HFFc6 (cell line): ENCODE data around the gene KPNB1. TPM values are rescaled to one million over a fixed set of nuclear protein-coding genes. Genes with fewer than 3 reads are reported as not detected.

Experiments used
- DNase-seq: peaks from one replicate; pipeline ENCODE4 v3.0.0-alpha.2; 2018
- H3K27ac Mint-ChIP-seq: 2 replicates; pipeline ENCODE4 v1.8.0; 2020; ENCODE audit warnings: mild to moderate bottlenecking, mixed read lengths
- H3K27me3 Mint-ChIP-seq: 2 replicates; pipeline ENCODE4 v1.8.0; 2021; ENCODE audit warnings: mild to moderate bottlenecking, moderate library complexity, mixed read lengths; ENCODE audit not compliant: insufficient read depth
- H3K36me3 Mint-ChIP-seq: 2 replicates; pipeline ENCODE4 v1.8.0; 2021; ENCODE audit warnings: low read depth, mixed read lengths
- H3K4me1 Mint-ChIP-seq: 2 replicates; pipeline ENCODE4 v1.8.0; 2020; ENCODE audit warnings: low read depth, mixed read lengths
- H3K4me3 Mint-ChIP-seq: 2 replicates; pipeline ENCODE4 v1.8.0; 2020; ENCODE audit warnings: mild to moderate bottlenecking, moderate library complexity, mixed read lengths
- H3K9me3 Mint-ChIP-seq: 2 replicates; pipeline ENCODE4 v1.8.0; 2020; ENCODE audit warnings: mild to moderate bottlenecking, mixed read lengths
- total RNA-seq, 6 experiments: library from RNA; stranded (reverse); fragmentation: NEBNext Ultra II Directional; extraction: Animal tissue kit (Norgen Biotek cat#: 25700); gene quantifications; 2 replicates in 1 of 6; 3 replicates in 5 of 6; pipeline ENCODE4 v1.2.3, GENCODE V29; 2021
- TF ChIP-seq, protein P1 (sequence below): fragments of 200-600 bp; sonication (generic); IDR thresholded peaks from 2 replicates; pipeline ENCODE4 v1.5.0; 2021; ENCODE audit warnings: antibody characterized with exemption, mild to moderate bottlenecking

KPNB1 gene
- total RNA-seq, 6 experiments from 2014 or later, result 439 to 580 (median 549) TPM

DNA sequence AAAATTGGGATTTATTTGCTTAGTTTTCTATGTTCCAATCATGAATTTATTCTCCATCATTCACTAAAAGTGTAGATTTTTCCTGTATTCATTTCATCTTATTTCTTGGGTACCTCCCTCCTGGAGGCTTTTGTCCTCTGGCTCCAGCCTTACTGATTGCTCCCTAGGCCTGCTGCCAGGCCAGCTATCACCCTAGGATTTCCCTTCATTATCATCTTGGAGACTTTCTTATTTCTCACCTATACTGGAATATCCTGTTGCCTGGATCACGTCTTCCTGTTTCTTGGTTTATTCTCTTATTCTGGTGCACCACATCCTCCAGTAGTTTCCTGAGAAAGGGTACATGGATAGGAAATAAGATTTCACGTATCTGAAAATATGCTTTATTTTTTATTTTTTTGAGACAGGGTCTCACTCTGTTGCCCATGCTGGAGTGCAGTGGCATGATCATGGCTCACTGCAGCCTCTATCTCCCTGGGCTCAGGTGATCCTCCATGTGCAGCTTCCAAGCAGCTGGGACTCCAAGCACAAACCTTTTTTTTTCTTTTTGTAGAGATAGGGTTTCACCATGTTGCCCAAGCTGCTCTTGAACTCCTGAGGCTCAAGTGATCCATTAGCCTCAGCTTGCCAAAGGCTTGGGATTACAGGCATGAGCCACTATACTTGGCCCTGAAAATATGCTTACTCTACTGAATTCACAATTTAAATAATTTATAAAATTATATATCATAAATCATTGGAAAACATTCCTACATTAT, 13.3 kb upstream of the KPNB1 start:
- no peak for DNase-seq
- Mint-ChIP-seq H3K27me3 (peaks cover 2% of the 10 kb centered on the region), H3K27ac (no peak overlapping the region), H3K9me3 (no peaks in the 10 kb centered on the region), H3K4me1 (no peaks in the 10 kb centered on the region; the same call in 1 of the 2 replicates), H3K4me3 (no peak overlapping the region), H3K36me3 (0 out of 2 replicates have a peak, but pooled peaks cover 4% of the 10 kb centered on the region)
- TF ChIP-seq, protein P1, sequence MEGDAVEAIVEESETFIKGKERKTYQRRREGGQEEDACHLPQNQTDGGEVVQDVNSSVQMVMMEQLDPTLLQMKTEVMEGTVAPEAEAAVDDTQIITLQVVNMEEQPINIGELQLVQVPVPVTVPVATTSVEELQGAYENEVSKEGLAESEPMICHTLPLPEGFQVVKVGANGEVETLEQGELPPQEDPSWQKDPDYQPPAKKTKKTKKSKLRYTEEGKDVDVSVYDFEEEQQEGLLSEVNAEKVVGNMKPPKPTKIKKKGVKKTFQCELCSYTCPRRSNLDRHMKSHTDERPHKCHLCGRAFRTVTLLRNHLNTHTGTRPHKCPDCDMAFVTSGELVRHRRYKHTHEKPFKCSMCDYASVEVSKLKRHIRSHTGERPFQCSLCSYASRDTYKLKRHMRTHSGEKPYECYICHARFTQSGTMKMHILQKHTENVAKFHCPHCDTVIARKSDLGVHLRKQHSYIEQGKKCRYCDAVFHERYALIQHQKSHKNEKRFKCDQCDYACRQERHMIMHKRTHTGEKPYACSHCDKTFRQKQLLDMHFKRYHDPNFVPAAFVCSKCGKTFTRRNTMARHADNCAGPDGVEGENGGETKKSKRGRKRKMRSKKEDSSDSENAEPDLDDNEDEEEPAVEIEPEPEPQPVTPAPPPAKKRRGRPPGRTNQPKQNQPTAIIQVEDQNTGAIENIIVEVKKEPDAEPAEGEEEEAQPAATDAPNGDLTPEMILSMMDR, result no peak

DNA sequence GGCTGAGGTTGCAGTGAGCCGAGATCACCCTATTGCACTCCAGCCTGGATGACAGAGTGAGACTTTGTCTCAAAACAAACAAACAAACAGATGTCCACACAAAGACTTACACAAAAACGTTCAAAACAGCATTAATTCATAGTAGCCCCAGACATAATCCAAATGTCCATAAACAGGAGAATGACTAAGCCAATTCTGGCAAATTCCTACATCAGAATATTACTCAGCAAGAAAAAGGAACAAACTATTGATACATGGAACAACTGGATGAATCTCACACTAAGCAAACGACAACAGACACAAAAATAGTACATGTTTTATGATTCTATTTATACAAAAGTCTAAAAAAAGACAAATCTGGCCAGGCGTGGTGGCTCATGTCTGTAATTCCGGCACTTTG, 10.8 kb upstream of the KPNB1 start:
- Mint-ChIP-seq H3K27ac (no peak overlapping the region), H3K4me1 (peaks cover 11% of the 10 kb centered on the region), H3K9me3 (no peaks in the 10 kb centered on the region), H3K27me3 (peaks cover 2% of the 10 kb centered on the region), H3K4me3 (no peak overlapping the region), H3K36me3 (0 out of 2 replicates have a peak, but pooled peaks cover 4% of the 10 kb centered on the region)
- TF ChIP-seq, protein P1, result no peak
- DNase-seq, result no peak

DNA sequence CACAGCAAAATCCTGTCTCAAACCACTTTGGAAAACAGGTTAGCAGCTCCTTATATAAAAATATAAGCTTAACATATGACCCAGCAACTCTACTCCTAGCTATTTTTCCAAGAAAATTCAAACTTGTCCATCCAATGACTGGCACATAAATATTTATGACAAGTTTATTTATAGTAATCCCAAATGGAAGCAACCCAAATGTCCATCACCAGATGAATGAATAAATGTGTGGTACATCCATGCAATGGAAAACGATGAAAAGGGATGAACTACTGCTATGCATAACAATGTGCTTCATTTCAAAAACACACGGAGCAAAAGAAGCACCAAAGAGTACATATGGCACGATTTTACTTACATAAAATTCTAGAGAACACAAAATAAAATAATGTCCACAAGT, 9.6 kb upstream of the KPNB1 start:
- TF ChIP-seq, protein P1, result no peak
- Mint-ChIP-seq H3K4me1 (peaks cover 11% of the 10 kb centered on the region), H3K9me3 (no peaks in the 10 kb centered on the region), H3K27ac (no peak overlapping the region), H3K27me3 (peaks cover 2% of the 10 kb centered on the region), H3K36me3 (0 out of 2 replicates have a peak, but pooled peaks cover 4% of the 10 kb centered on the region), H3K4me3 (no peak overlapping the region)
- no peak for DNase-seq

DNA sequence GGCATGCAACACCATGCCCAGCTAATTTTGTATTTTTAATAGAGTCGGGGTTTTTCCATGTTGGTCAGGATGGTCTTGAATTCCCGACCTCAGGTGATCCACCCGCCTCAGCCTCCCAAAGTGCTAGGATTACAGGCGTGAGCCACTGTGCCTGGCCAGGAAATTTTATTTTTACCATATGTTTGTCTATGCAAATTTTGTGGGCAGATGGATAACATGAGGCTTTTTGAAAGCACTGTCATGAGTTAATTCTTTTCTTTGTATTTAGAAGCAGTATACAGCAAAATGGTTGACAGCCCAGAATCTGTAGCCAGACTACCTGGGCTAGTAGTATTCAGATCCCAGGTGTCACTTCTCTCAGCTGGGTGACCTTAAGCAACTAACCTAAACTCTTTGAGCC, 8.5 kb upstream of the KPNB1 start:
- peaks cover 2% of the 10 kb centered on the region for H3K27me3 Mint-ChIP-seq
- H3K9me3 Mint-ChIP-seq, result no peaks in the 10 kb centered on the region
- TF ChIP-seq, protein P1, result no peak
- H3K4me3 Mint-ChIP-seq, result no peak overlapping the region
- no peak overlapping the region for H3K27ac Mint-ChIP-seq
- DNase-seq, result no peak
- peaks cover 11% of the 10 kb centered on the region for H3K4me1 Mint-ChIP-seq
- H3K36me3 Mint-ChIP-seq, result 0 out of 2 replicates have a peak, but pooled peaks cover 4% of the 10 kb centered on the region

DNA sequence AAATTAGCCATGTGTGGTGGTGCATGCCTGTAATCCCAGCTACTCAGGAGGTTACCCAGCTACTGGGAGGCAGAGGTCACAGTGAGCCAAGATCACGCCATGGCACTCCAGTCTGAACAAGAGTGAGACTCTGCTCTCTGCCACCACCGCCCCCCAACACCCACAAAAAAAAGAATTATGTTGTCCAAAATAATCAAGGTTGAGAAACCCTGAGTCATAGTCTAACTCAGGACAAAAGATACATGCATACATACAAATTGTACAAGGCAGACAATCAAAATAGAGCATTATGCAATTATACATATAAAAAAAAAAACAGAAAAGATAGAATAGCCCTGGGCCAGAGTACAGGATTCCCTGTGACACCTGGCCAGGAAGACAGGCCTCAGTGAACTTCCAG, 6.6 kb upstream of the KPNB1 start:
- TF ChIP-seq, protein P1, result no peak
- Mint-ChIP-seq H3K27ac (no peak overlapping the region), H3K4me3 (no peak overlapping the region), H3K27me3 (no peaks in the 10 kb centered on the region; the same call in 1 of the 2 replicates), H3K9me3 (no peaks in the 10 kb centered on the region), H3K36me3 (no peaks in the 10 kb centered on the region), H3K4me1 (peaks cover 11% of the 10 kb centered on the region)
- no peak for DNase-seq
